ENCODE data around the gene NDUFA8.

- TF ChIP-seq CTCF (conservative IDR thresholded peaks at IDR 0.05 in 1 of 2, IDR thresholded peaks at IDR 0.05 in 1 of 2; ENCODE audit: low read depth in 1 of 2, low read length in 2 of 2) (no peak), EZH2 (IDR thresholded peaks at IDR 0.05; ENCODE audit: low read length, missing control alignments) (no peak)
These were observed 52.2 kb downstream of the NDUFA8 start for GRCh38 chr9:122107291-122107805.

All from fibroblast of lung (primary cell).